Epidermal melanocyte (primary cell): Measurements from ENCODE around the gene SORCS2.

Experiments used
- DNase-seq: peaks from one replicate; pipeline ENCODE4 v3.0.0; 2011; ENCODE audit warnings: low spot score; ENCODE audit not compliant: insufficient read length

Gene SORCS2

GRCh38 chr4:7522452-7523220 lies 330.3 kb downstream of the SORCS2 start:
- no peak for DNase-seq

GRCh38 chr4:7523526-7523925 lies 331.2 kb downstream of the SORCS2 start:
- DNase-seq, result no peak

DNA sequence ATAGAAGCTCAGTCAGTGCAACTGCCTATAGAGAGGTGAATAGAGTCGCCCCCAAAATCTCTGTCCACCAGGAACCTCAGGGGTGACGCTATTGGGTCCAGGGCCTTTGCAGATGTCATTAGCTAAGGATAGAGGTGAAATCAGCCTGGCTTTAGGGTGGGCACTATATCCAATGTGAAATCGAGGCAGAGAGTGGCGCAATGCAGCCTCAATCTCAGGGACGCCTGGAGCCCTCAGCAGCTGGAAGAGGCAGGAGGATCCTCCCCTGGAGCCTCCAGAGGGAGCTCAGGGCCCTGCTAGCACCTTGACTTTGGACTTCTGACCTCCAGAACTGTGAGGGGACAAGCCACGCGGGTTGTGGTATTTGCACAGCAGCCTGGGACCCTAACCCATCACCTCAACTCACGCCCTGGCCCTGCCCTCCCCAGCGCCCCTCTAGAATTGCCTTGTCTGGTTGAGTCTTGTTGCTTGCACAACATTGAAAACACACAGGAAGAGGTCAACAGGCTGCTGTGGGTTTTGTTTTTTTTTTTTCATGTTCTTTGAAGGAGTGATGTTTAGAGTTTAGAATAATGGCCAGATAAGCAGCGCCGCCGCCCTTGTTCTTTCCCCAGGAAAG lies 331.8 kb downstream of the SORCS2 start:
- no peak for DNase-seq

- no peak for DNase-seq
Observed at GRCh38 chr4:7524843-7525242, 332.5 kb downstream of the SORCS2 start.

DNA sequence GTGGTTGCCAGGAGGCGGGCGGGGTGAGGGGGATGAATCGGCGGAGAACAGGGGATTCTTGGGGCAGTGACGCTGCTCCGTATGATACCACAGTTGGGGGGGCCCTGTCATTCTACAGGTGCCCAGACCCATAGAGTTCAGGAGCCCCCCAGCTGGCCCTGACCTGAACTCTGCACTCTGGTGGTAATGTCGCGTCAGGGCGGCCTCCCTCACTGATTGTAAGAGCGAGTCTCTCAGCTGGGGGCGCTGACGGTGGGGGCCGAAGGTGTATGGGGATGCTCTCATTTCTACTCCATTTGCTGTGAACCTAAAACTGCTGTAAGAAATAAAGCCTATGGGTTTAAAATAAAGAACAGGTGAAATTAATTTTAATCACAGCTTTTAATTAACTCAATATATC lies 334.2 kb downstream of the SORCS2 start:
- no peak for DNase-seq

DNA sequence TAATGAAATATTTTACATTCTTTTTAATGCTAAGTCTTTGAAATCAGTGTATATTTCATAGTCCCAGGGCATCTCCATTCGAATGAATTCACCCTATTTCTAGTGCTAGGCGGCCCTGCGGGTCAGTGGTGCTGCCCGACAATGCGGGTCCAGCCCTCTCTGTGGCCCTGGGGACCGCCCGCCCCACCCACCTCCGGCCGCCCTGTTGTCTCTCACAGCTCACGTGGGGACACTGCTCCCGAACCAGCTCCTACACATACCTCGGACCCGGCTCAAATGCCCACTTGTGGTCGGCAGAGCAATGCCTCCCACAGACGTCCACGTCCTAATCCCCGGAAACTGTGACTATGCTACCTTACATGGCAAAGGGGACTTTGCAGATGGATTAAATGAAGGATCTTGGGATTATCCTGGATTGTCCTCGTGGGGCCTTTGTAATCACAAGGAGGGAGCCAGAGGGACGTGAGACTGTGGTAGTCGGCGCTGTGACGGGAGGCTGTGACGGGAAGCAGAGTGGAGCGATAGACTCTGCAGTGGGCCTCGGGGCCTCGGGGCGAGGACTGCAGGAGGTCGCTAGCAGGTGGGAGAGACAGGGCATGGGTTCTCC lies 334.7 kb downstream of the SORCS2 start:
- DNase-seq, result no peak

DNA sequence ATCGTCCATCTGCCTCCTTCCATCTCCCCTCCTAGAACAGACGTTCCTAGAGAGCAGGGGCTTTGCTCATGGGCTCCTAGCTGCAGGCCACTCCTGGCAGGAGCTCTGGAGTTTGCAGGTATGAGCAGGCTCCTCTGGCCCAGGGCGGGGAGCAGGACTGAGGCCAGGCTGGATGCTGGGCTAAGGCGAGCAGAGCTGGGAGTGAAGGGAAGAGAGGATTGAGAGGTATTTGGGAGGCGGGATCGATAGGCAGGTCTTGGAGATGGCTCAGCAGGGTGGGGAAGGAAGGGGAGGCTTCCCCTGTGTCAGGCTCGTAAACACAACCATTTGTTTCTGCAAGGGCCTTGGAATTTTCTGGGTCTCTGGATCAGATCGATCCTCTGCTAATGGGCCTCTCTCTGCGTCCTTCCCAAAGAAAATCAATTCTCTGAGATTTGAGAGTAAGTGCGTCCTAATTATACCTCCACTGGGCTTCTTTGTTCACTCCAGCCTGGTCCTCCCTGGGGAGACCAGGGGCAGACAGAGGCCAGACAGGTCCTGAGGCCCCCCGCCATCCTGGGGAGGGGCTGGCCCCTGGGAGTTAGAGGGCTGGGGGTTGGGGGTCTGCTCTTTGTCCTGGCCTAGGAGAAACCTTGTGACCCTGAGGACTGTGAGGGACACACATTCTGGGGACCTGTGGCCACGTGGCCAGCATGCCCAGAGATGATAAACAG lies 337.2 kb downstream of the SORCS2 start:
- no peak for DNase-seq

- DNase-seq, result no peak
Observed at GRCh38 chr4:7530082-7530481, 337.7 kb downstream of the SORCS2 start.

- no peak for DNase-seq
Observed at GRCh38 chr4:7530932-7531639, 338.7 kb downstream of the SORCS2 start.

- DNase-seq, result no peak
Observed at GRCh38 chr4:7531640-7531994, 339.3 kb downstream of the SORCS2 start.

DNA sequence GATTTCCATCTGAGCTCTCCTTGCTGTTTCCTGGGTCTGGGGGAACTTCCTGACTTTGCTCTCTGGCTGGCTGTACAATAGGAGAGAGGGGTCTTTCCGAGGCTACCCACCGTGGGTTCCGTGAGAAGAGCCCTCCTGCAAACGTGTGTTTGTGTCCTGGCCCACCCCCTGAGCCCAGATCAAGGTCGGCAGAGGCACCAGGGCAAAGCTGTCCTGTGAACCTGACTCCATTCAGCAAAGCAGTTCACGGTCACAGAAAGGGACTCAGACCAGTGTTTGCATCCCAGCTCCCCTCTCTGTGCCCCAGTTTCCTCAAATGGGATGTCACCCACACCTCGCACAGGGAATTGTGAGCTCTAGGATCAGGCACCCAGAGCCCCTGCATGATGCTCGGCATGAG lies 339.7 kb downstream of the SORCS2 start:
- DNase-seq, result no peak

DNA sequence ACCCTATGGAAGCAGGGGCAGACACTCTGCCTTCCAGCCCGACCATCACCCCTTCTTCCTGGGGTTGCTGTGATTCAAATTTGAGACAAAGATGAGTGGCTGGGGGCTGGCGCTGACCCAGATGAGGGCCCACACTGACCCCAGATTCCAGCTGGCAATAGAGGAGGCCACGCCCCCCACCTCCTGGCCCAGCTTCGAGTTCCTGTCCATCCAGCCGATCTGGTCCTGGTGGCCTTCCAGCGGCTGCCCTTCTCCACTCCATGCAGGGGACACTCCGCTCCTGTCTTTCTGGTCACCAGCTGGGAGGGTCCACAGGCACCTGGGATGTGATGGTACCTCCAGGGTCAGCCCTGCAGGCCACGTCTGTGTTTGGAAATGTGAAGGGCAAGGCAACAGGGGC lies 340.9 kb downstream of the SORCS2 start:
- DNase-seq, result no peak

- no peak for DNase-seq
Observed at GRCh38 chr4:7535094-7535493, 342.8 kb downstream of the SORCS2 start.

GRCh38 chr4:7535619-7536018 lies 343.3 kb downstream of the SORCS2 start:
- DNase-seq, result no peak

- no peak for DNase-seq
Observed at GRCh38 chr4:7536876-7537275, 344.5 kb downstream of the SORCS2 start.

GRCh38 chr4:7537853-7538400 lies 345.6 kb downstream of the SORCS2 start:
- DNase-seq, result no peak

- no peak for DNase-seq
Observed at GRCh38 chr4:7538518-7538917, 346.2 kb downstream of the SORCS2 start.

- DNase-seq, result no peak
Observed at GRCh38 chr4:7539186-7539585, 346.8 kb downstream of the SORCS2 start.

DNA sequence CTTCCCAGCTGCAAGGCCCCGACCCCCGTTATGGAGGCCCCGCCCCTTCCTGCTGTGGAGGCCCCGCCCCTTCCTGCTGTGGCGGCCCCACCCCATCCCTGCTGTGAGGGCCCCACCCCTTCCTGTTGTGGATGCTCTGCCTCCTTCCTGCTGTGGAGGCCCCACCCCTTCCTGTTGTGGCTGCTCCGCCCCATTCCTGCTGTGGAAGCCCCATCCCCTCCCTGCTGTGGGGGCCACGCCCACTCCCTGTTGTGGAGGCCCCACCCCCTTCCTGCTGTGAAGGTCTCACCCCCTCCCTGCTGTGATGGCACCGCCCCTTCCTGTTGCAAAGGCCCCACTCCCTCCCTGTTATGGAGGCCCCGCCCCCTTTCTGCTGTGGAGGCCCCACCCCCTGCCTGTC lies 347.3 kb downstream of the SORCS2 start:
- no peak for DNase-seq

DNA sequence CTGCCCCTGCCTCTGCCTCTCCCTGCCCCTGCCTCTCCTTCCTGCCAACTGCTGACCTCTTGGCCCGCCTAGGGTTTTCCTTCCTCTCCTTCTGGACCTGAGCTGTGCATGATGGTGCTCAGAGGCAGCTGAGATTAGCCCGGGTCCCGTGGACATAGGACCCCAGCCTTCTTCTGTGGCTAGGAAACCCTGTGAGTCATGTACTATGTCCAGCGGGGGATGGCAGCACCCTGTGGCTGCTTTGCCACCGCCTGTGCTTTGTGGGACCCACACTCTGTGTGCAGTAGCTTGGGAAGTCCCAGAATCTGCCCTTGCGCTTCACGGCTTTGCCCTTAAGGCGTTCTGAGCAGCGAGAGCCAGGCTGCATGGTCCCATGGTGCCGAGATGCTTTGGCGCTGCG lies 347.9 kb downstream of the SORCS2 start:
- DNase-seq, result no peak

GRCh38 chr4:7540654-7541413 lies 348.5 kb downstream of the SORCS2 start:
- no peak for DNase-seq
